HUDEP-2 (cell line): Measurements from ENCODE around the gene ALKBH1.
"Not testable (repeated sequence)": the region's sequence is repeated elsewhere in the genome, so short reads cannot be mapped to it uniquely, and the experiment has no call there.

Experiments
- DNase-seq, 76 experiments: peaks; one replicate each; lab custom pipeline; 2025; ENCODE audit not compliant: unreplicated experiment in 76 of 76; lab: John Stamatoyannopoulos, UW

The ALKBH1 gene

GRCh38 chr14:77681196-77682157, 26.3 kb downstream of the ALKBH1 start:
- peak in 5 of 76 experiments; percentile 3 to 16 (median 7) for DNase-seq

- no peak for DNase-seq
Measured at GRCh38 chr14:77674931-77675330, 32.9 kb downstream of the ALKBH1 start.

DNA sequence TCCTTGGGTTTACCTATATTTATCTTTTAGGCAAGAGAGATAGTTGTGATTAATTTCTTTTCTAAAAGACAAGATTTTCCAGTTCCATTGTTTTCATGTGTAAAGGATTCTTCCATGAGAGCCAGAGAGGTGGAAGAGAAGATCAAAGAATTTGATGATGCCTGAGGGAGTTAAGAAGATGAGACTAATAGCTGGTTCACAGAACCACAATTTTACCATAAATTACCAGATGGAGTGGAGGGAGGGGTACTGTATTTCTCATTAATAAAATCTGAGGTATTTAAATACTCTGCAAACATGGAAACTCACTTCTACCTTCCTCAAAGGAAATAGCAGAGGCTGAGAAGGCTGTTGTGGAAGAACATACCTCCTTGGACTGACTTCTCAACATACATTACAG, 34.6 kb downstream of the ALKBH1 start:
- DNase-seq = no peak

- DNase-seq = no peak
Measured at GRCh38 chr14:77667331-77667730, 40.5 kb downstream of the ALKBH1 start.

DNA sequence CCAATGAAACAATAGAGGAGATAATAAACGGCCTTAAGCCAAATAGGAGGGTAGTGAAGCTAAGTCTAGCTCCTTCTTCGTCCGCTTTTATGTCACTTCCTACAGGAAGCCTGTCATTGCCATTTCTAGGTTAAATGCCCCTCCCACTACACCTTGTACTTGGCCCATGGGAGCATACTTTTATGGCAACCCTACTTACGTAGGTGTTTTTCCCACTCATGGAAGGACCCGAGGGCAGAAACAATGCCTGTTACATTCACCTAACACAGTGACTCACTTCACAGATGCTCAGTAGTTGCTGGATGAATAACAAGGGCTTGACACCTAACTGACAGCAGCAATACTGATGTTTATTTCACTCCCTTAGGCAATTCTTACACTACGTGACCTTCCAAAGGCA, 44.5 kb downstream of the ALKBH1 start:
- no peak for DNase-seq

DNA sequence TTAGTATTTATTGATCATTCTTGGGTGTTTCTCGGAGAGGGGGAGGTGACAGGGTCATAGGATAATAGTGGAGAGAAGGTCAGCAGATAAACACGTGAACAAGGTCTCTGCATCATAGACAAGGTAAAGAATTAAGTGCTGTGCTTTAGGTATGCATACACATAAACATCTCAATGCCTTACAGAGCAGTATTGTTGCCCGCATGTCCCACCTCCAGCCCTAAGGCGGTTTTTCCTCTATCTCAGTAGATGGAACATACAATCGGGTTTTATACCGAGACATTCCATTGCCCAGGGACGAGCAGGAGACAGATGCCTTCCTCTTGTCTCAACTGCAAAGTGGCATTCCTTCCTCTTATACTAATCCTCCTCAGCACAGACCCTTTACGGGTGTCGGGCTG, 46.3 kb downstream of the ALKBH1 start:
- DNase-seq = not testable (repeated sequence)

- no peak for DNase-seq
Measured at GRCh38 chr14:77660754-77661153, 47.1 kb downstream of the ALKBH1 start.

DNA sequence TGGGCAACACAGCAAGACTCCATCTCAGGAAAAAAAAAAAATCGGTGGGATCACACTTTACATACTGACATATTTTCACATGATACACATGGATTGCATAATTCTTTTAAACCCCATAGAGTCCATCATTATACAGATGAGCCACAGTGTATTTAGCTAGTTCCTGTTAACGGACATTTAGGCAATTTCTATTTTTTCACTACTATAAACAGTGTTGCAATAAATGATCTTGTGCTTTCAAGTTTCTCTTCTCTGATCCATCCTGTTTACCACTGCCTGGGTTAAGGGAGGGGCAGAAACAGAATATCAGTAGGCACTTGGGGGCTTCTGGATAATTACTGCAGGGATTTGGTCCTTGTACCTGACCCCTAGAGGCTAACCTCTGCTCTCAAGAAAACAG, 48.0 kb downstream of the ALKBH1 start:
- DNase-seq = no peak

GRCh38 chr14:77657280-77657679, 50.5 kb downstream of the ALKBH1 start:
- DNase-seq = no peak

DNA sequence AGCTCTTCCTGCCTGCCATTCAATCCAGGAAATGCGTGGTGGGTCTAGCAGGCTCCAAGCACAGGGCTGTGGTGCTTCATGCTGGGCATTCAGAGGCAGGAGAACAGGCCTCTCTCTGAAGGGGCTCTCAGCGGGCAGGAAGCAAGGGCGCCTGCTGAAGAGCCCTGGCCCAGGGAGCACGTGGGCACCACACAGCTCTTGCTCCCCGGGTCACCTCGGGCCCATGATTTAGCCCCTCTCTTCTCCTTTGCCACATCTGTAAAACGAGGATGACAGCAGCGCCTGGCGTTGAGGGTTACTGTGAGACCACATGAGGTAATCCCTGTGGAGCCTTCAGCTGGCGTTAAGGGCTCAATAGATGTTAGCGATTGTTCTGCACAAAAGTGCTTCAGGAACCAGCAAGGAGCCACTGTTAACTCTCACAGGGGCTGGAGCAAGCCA, 53.8 kb downstream of the ALKBH1 start:
- no peak for DNase-seq

DNA sequence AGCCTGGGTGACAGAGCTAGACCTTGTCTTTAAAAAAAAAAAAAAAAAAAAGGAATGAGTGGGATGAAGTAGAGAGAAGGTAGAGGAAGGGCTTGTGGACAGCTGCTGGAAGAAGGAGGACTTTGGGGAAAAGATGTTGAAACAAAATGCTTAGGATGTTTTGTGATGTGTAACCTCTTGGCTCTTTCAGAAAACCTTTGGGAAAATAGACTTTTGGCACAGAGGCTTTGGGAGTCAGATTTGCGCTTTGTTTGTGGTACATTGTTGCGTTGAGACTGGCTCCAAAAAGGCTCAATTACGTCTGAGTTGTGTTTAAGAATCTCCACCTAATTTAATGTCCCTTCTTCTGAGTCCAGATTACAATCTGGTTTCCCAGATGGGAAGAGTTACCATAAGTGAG, 58.5 kb downstream of the ALKBH1 start:
- no peak for DNase-seq

GRCh38 chr14:77648520-77649200, 59.2 kb downstream of the ALKBH1 start:
- DNase-seq = no peak

DNA sequence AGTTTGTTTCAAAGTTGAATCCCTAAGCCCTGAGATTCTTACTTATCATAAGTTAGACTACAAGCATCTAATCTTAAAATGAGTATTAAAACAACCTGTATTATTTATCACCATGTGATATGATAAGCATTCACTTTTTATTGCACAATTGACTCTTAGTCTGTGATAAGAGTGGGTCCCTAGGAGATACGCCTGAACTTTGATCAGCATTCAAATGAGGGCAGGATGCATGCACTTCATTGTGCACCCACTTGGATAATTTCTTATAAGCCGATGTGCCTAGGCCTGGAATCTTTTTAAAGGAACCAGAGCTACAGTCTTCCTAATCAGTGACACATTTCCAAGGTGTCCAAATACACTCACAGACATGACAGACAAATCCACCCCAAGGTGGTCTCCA, 60.0 kb downstream of the ALKBH1 start:
- no peak for DNase-seq

DNA sequence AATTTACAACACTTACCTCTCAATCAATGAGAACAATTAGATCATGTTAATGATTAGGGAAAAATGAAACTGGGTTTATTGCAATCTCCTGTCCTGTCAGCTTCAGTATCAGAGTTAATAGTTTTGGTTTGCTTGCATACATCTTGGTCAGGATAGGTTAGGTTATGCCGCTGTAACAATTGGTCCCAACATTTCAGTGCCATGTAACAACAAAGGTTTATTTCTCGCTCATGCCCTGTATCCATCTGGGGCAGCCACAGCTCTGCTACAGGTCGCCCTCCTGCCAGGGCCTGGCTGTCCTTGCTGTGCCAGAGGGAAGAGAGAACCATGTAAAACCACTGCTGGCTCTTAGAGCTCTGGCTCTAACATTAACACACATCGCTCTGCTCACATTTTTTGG, 60.9 kb downstream of the ALKBH1 start:
- DNase-seq = no peak

DNA sequence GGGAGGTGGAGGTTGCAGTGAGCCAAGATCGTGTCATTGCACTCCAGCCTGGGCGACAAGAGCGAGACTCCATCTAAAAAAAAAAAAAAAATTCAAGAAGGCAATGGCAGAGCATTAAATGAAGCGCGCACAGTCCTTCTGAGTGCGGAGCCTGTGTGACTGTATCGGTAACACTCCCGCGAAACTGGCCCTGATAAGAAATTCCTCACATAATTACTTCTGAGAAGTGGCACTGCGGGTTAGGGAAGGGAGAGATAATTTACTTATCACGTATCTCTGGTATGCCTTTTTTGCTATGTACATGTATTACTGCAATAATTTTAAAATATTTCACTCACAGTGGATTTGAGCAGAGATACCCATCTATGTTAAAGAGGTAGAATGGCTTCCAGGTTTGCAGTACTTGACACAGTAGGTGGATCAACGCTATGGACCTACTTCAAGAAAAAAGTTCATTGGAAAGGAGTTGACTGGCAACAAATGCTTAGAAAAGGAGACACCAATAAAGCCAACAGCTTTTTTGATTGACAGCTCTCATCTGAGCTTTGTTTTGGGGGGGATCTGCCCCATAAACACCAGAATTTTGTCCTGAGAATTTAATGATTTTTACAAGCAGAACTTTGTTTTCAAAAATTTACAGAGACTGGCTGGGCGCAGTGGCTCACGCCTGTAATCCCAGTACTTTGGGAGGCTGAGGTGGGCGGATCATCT, 62.1 kb downstream of the ALKBH1 start:
- DNase-seq = peak in 42 of 76 experiments; percentile 2 to 57 (median 20)

DNA sequence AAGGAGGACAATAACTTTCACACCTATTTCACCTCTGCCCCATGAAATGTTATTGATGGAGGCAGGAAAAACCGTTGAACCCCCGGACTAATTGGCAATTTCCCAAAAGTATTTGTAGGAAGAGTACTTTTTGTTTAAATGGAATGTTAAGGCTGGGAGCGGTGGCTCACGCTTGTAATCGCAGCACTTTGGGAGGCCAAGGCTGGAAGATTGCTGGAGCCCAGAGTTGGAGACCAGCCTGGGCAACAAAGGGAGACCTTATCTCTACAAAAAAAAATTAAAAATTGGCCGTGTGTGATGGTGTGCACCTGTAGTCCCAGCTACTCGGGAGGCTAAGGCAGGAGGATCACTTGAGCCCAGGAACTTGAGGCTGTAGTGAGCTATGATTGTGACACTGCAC, 65.4 kb downstream of the ALKBH1 start:
- no peak for DNase-seq

- peak in 66 of 76 experiments; percentile 4 to 74 (median 44) for DNase-seq
Measured at GRCh38 chr14:77641534-77642341, 66.1 kb downstream of the ALKBH1 start.

DNA sequence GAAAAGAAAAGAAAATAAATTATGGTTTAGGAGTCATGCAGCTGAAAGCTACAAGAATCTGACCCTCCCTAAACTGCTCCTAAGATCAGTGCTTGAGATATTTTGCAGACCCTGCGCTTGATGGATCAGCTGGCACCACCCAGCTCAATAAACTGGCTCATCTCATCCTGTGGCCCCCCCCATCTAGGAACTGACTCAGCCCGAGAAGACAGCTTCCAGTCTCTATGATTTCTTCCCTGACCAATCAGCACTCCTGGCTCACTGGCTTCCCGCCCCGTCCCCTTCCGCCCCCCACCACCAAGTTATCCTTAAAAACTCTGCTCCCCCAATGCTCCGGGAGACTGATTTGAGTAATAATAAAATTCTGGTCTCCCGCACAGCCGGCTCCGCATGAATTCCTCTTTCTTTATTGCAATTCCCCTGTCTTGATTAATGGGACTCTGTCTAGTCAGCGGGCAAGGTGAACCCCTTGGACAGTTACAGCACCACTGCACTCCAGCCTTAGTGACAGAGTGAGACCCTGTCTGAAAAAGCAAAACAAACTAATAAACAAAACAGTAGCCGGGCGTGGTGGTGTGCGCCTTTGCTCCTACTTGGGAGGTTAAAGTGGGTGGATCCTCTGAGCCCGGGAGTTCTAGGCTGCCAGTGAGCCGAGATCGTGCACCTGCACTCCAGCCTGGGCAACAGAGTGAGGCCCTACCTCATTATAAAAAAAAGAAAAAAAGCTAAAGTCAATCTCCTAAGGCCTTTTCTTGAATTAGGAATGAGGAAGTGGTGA, 66.9 kb downstream of the ALKBH1 start:
- DNase-seq = no peak

- no peak for DNase-seq
Measured at GRCh38 chr14:77638771-77639171, 69.1 kb downstream of the ALKBH1 start.

- DNase-seq = not testable (repeated sequence)
Measured at GRCh38 chr14:77635869-77636268, 72.0 kb downstream of the ALKBH1 start.
